Spleen (tissue), 11 donors: ENCODE measurements around the gene BAZ1A. TPM values are rescaled to one million over a fixed set of nuclear protein-coding genes. Genes with fewer than 3 reads are reported as not detected.

Source experiments
- DNase-seq: peaks from one replicate; pipeline ENCODE4 v3.0.0-alpha.2; 2020
- H3K27ac ChIP-seq, 8 donors: fragments of 200-600 bp; sonication (generic) in 7 of 8; 1 replicate in 4 of 8; 2 replicates in 4 of 8; pipeline versions ENCODE4 v1.5.0 to v1.8.0; 2016 to 2021; ENCODE audit warnings: inconsistent platforms in 4 of 8, mild to moderate bottlenecking in 4 of 8, moderate library complexity in 1 of 8
- H3K27me3 ChIP-seq, 7 donors: fragments of 200-600 bp; sonication (generic) in 6 of 7; replicated peaks in 1 of 7; 1 replicate in 4 of 7; 2 replicates in 3 of 7; pipeline versions ENCODE4 v1.5.0 to v1.8.0; 2016 to 2021; ENCODE audit warnings: inconsistent platforms in 3 of 7, mild to moderate bottlenecking in 1 of 7
- H3K36me3 ChIP-seq, 6 donors: fragments of 200-600 bp; sonication (generic) in 5 of 6; 1 replicate in 4 of 6; 2 replicates in 2 of 6; pipeline versions ENCODE4 v1.5.0 to v1.8.0; 2016 to 2021; ENCODE audit warnings: inconsistent platforms in 2 of 6
- H3K4me1 ChIP-seq, 6 donors: fragments of 200-600 bp; sonication (generic) in 5 of 6; 1 replicate in 3 of 6; 2 replicates in 3 of 6; pipeline versions ENCODE4 v1.5.0 to v1.8.0; 2016 to 2021; ENCODE audit warnings: inconsistent platforms in 3 of 6
- H3K4me3 ChIP-seq, 8 donors: fragments of 200-600 bp; sonication (generic) in 7 of 8; 1 replicate in 4 of 8; 2 replicates in 4 of 8; pipeline versions ENCODE4 v1.5.0 to v1.8.0; 2016 to 2021; ENCODE audit warnings: inconsistent platforms in 4 of 8, mild to moderate bottlenecking in 4 of 8, moderate library complexity in 2 of 8
- H3K9me3 ChIP-seq, 8 donors: fragments of 200-600 bp; sonication (generic) in 7 of 8; 1 replicate in 4 of 8; 2 replicates in 4 of 8; pipeline versions ENCODE4 v1.5.0 to v1.8.0; 2016 to 2021; ENCODE audit warnings: inconsistent platforms in 4 of 8
- CTCF ChIP-seq, 11 experiments: fragments of 200-600 bp in 7 of 11; fragments of 450-650 bp in 4 of 11; sonication (generic) in 4 of 11; IDR thresholded peaks in 8 of 11; conservative IDR thresholded peaks in 3 of 11; 1 replicate in 7 of 11; 2 replicates in 4 of 11; pipeline versions ENCODE4 v1.4.0 to v1.8.0; 2016 to 2021; ENCODE audit warnings: antibody characterized with exemption in 11 of 11, inconsistent platforms in 4 of 11, mild to moderate bottlenecking in 1 of 11
- POLR2A ChIP-seq, 3 donors: fragments of 450-650 bp; IDR thresholded peaks; one replicate each; pipeline ENCODE4 v1.5.1; 2017; ENCODE audit warnings: antibody characterized with exemption in 3 of 3, mild to moderate bottlenecking in 1 of 3
- POLR2AphosphoS5 ChIP-seq, 3 donors: sonication (generic); formaldehyde crosslinking; IDR thresholded peaks; one replicate each; pipeline ENCODE4 v1.5.1; 2017; ENCODE audit warnings: antibody characterized with exemption in 3 of 3
- WGBS, 5 donors: extraction: QIAGEN DNeasy Blood & Tissue Kit in 3 of 5; methylation state at CpG; one replicate each; pipeline versions ENCODE4 v1.1.5 to v1.1.7; 2013 to 2018; 5-methylcytosine and 5-hydroxymethylcytosine counted together
- intact Hi-C: fragments of 100-400 bp; cut with DNase I; formaldehyde crosslinking; loops from one replicate; pipeline ENCODE4 v1.15.0; 2023; ENCODE audit warnings: low total_unique reads
- polyA plus RNA-seq, 3 donors: library from polyadenylated mRNA; stranded (reverse); fragments of 200-250 nt; gene quantifications; one replicate each; pipeline ENCODE4 v1.2.1, GENCODE V29; 2013
- total RNA-seq, 7 donors: library from RNA; depleted of rRNA in 3 of 7; stranded (reverse); fragments of >200 nt in 3 of 7; fragmentation: NEBNext Ultra II Directional in 4 of 7; extraction: Animal tissue kit (Norgen Biotek cat#: 25700) in 4 of 7; gene quantifications; one replicate each; pipeline versions ENCODE4 v1.1.0 to v1.2.1, GENCODE V29; 2016 to 2021
- donor health status: healthy with polysubstance abuse.
- donor health status: DM: no; HTN: no; CAD: no; lungs with moderate emphysema.
- donor health status: DM: no; HTN: no; CAD: no.
- donor health status: Bipolar disorder and iron deficiency.
- donor health status: healthy.
- donor health status: DM: no; HTN: no; CAD: no.
- donor health status: DM: yes; HTN: yes; CAD: no.

BAZ1A gene
- total and polyA plus RNA-seq, 10 donors = 22.3 to 126 (median 64.5) TPM

- WGBS, 5 donors = 62 to 69% (median 68%) methylated on average over 8 of the region's 8 CpGs
- no peaks in the 10 kb centered on the region for H3K36me3 ChIP-seq
- intact Hi-C loops = no loop called here
These were observed 37.8 kb upstream of the BAZ1A start for GRCh38 chr14:34912966-34913365.

GRCh38 chr14:34912182-34912581 is 37.0 kb upstream of the BAZ1A start:
- H3K4me3 ChIP-seq = no peak overlapping the region
- no peaks in the 10 kb centered on the region for H3K27me3 ChIP-seq
- WGBS, 5 donors = 53 to 69% (median 62%) methylated on average over 3 of the region's 3 CpGs
- H3K9me3 ChIP-seq = no peaks in the 10 kb centered on the region
- no peak overlapping the region for H3K27ac ChIP-seq
- peaks cover 0 to 14% (median 7%) of the 10 kb centered on the region in 6 donors for H3K4me1 ChIP-seq
- no peak for TF ChIP-seq CTCF (IDR thresholded peaks at IDR 0.05 in 8 of 11, conservative IDR thresholded peaks at IDR 0.05 in 3 of 11)
- no peak for TF ChIP-seq POLR2A (IDR thresholded peaks at IDR 0.05)
- no peak for TF ChIP-seq POLR2AphosphoS5 (IDR thresholded peaks at IDR 0.05)
- no peaks in the 10 kb centered on the region for H3K36me3 ChIP-seq
- no peak for DNase-seq
- intact Hi-C loops = no loop called here

More at GRCh38 chr14:34912966-34913365, 37.8 kb upstream of the BAZ1A start:
- DNase-seq = no peak
- Histone ChIP-seq H3K4me1 (peaks cover 0 to 14% (median 7%) of the 10 kb centered on the region in 6 donors), H3K27me3 (no peaks in the 10 kb centered on the region), H3K27ac (no peak overlapping the region), H3K4me3 (no peak overlapping the region), H3K9me3 (no peaks in the 10 kb centered on the region)
- TF ChIP-seq POLR2A (IDR thresholded peaks at IDR 0.05) (no peak), CTCF (IDR thresholded peaks at IDR 0.05 in 8 of 11, conservative IDR thresholded peaks at IDR 0.05 in 3 of 11) (no peak), POLR2AphosphoS5 (IDR thresholded peaks at IDR 0.05) (no peak)

- 83 to 89% (median 85%) methylated on average over 6 of the region's 6 CpGs for WGBS, 5 donors
These were observed 36.3 kb upstream of the BAZ1A start for GRCh38 chr14:34911209-34912150.

More at GRCh38 chr14:34911209-34912150, 36.3 kb upstream of the BAZ1A start:
- no peak overlapping the region for H3K27ac ChIP-seq
- TF ChIP-seq POLR2A (IDR thresholded peaks at IDR 0.05) (no peak), CTCF (IDR thresholded peaks at IDR 0.05 in 8 of 11, conservative IDR thresholded peaks at IDR 0.05 in 3 of 11) (no peak), POLR2AphosphoS5 (IDR thresholded peaks at IDR 0.05) (no peak)
- no peaks in the 10 kb centered on the region for H3K9me3 ChIP-seq
- H3K4me3 ChIP-seq = no peak overlapping the region
- peaks cover 0 to 14% (median 7%) of the 10 kb centered on the region in 6 donors for H3K4me1 ChIP-seq
- intact Hi-C loops = no loop called here
- no peaks in the 10 kb centered on the region for H3K36me3 ChIP-seq
- no peak for DNase-seq
- H3K27me3 ChIP-seq = no peaks in the 10 kb centered on the region
